HuH-7 (cell line): ENCODE data around the gene DCAF6.

Experiments
- DNase-seq: peaks from one replicate; pipeline ENCODE4 v3.0.0; 2011; ENCODE audit warnings: low spot score

Gene DCAF6

DNA sequence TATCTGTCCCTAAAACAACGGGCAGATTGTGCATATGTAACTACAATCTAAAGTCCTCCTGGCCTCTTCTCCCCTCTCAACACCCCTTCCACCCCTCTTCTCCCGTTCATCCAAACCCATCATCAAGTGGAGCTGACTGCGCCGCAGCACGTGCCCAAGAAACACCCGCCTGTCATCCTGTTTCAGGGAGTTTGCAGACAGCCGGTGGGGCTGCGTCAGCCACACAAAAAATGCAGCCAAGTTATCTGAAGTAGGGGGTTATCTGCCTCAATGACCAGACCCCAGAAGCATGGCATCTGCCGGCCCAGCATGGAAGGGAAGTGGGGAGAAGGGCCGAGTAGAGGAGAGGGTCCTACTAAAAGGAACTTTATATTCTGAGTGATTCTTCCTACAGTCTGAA is 151.2 kb downstream of the DCAF6 start:
- DNase-seq, result no peak

DNA sequence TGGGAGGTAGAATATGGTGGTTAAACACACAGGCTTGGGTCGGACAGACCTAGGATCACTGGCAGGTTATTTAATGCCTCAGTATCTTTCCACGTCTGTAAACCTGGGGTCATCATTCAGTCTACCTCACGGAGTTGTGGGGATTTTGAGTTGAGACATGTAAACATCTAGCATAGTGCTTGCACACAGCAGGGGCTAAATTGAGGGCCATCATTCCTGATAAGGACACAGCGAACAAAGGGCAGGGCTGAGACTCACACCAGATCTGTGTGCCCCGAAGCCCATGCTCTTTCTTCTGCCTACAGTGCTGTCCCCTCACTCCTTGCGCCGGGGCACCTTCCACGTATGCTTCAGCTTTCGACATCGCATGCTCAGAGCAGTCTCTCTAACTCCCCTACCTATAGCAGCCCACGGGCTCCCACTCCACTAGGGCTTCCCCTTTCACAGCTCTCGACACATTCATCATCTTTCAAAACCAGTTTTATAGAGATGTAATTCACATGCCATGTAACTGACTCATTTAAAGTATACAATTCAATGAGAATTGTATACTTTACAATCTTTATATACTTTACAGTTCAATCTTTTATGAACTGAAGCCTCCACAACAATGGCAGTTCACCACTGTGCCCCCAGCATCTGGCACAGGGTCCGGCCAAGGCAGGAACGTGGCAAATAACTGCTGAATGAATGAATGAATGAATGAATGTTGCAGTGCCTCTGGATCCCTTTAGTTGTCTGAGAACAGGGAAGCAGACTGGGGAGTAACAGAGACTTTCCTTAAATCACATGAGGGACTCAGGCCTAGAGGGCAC is 152.2 kb downstream of the DCAF6 start:
- no peak for DNase-seq

GRCh38 chr1:168089326-168089978 is 153.0 kb downstream of the DCAF6 start:
- DNase-seq, result no peak

GRCh38 chr1:168089979-168090337 is 153.5 kb downstream of the DCAF6 start:
- DNase-seq, result no peak

DNA sequence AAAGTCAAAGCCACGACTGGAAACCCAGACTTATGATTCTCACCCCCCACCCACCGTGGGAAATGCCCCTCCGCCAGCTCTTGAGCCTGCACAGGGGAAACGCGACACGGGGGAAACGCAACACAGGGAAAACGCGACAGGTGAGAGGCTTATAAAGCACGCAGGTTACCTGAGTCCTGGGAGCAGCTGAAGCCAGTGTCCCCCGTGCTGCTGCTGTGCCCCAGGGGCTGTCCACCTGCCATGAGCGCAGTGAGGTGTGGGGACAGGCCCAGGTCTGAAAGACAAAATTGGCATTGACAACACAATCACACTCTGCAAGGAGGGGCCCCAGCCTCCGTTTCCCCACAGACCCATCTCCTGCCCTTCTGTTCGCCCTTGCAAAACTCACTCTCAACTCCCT is 153.9 kb downstream of the DCAF6 start:
- no peak for DNase-seq

GRCh38 chr1:168091063-168091462 is 154.6 kb downstream of the DCAF6 start:
- DNase-seq, result no peak

DNA sequence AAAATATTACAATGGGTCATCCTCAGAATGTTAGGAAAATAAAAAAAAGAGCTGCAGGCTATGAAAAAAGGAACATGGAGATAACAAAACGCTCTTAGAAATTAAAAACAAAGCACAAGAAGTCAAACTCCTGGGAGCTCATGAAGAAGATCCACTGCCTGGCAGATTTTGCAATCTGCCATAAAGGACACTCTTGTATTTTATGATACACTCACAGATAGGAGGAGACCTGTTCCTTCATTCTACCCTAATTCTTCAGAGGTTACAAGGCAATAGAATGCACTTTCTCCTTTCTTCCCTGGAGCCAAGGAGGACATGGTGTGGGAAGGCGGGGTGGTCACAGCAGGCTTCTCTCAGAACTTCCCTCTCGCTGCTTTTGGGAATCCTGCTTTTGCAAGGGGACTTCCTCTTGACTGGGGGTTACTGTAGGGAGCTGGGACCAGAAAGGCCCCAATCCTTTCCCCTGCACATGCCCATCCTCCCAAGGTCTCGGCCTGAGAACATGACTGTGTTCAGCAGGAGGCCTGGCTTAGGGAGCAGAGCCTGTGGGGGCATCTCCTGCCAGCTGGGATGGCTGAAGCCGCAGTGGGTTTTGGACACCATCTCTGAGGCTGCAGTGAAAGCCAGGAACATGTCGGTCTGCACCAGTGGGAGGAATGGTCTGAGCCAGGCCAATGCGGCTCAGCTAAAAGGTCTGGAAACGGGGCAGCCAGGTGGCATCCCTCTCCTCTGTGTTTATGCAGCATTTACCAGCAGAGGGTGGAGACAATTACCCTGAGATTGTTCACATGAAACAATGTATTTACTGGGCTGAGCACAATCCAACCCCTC is 155.5 kb downstream of the DCAF6 start:
- no peak for DNase-seq

DNA sequence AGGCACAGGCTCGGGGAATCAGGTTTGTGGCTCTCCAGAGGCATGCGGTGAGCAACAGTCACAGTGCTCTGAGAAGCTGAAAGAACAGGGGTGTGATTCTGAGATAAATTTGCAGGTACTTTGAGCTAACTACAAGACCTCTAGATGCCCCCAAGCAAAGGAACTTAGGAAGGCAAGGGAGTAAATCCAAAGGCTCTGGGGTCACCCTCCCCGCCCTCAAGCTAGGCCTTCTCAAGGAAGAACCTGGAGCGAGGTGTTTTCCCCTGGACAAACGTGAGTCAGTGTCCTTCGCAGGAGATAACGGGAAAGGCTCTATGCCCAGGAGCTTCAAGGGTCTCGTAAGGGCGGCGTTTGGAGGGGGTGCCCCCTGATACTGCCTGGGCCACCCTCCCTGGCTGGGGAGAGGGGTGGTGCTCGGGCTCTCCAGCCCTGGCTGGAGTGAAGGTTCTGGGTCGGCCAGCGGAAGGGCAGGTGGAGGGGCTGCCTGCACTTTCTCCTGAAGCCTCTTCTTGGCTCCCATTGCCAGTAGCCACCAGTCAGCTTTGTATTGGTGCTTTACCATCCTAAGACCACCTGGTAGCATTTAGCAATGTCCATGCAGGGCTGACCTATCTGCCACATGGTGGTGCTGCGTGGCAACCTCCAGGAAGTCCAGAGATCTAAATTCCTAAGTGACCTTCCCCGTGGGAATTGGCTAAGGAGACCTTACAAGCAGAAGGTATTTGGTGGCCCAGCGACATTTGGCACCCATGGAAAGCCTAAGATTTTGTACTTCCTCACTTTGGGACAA is 156.3 kb downstream of the DCAF6 start:
- peak; percentile 61 for DNase-seq

DNA sequence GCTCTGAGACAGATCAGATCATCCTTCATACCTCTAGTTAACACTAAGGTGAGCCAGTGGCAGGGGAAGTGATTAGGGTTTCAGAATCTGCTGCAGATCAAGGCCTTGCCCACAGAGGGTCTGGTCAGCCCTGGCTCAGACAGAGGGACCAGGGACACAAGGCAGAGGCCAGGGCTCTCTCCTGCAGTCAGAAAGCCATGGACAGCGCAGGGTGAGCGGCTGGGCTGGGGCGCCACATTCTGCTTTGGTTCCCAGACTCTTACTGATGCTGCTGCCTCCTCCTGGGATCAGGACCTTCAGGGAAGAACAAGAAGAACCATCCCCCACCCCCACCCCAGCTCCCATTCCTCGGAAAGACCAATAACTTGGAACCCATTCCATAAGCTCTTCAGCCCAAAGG is 157.1 kb downstream of the DCAF6 start:
- DNase-seq, result no peak

DNA sequence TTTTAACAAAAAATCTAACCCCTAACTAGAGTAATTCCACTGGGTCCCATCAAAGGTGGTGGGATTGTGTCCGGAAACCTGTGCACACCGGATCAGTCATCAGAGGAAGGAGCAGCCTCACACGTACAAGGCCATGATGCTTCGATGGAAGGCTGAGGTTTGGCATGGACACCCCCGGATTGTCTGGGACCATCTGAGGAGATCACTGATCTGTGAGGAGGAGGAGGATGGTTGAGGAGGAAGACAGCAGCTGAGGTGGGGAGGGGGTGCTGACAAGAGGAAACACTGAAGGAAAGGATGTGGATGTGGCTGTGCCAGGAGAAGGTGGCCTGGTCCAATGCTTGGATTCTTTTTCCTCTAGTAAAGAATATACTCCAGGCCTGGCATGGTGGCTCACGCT is 159.0 kb downstream of the DCAF6 start:
- DNase-seq, result no peak

DNA sequence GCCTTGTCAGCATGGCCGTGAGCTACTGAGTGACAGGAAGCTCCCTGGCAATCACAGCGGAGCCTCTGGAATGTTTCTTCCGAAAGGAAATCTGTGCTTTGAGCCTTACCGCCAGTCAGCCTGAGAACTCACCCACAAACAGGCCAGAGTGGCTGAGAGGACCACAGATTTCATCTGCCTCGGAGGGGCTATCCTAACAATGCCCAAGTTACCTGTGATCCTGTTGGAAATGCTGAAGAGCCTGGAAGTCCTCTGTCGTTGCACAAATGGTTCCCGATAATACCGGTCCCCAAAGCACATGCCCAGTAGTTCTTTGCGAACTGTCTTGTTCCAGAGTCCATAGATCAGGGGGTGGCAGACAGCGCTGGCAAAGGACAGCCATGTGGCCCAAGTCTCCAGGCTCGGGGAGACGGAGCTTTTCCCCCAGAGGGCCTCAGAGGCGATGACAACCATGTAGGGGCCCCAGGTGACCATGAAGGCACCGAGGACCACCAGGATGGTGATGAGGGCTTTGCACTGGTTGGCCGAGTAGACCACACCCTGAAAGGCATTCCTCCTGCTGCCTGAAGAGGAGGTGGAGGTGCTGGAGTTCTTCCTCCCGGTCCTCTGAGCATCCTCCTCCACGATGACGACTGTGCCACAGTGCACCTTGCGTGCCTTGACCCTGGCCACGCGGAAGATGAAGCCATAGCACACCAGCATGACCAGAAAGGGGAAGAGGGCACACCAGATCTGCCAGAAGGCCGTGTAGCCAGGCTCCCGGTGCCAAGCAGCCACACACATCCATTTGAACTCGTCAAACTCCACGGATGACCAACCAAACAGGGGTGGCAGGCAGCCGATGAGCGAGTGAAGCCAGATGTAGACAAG is 160.0 kb downstream of the DCAF6 start:
- no peak for DNase-seq

DNA sequence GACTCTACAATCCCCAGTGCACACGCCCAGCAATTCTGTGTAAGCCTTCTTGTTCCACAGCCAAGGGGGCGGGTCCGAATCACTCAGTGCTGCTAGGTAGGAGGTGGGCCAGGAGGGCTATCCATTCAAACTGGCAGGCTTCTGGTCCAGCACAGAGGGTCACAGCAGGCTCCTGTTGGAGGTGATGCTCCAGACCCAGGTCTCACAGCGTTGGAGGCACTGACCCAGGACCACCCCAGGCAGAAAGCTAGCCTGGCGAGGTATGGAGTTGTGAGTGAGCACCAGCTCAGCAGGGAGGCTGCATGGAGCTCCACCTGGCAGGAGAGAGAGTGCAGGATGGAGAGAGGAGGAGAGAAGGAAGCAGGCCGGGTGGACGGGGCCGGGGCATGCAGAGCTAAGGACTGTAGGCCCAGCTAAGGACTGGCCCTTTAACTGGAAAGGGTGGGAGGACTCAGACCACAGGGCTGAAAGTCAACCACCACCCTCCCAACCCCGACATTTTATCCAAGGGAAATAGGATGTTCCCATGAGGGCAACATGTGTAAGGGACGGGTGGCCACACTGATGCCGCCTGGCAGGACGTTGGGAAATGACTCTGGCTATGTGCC is 161.5 kb downstream of the DCAF6 start:
- DNase-seq, result no peak

DNA sequence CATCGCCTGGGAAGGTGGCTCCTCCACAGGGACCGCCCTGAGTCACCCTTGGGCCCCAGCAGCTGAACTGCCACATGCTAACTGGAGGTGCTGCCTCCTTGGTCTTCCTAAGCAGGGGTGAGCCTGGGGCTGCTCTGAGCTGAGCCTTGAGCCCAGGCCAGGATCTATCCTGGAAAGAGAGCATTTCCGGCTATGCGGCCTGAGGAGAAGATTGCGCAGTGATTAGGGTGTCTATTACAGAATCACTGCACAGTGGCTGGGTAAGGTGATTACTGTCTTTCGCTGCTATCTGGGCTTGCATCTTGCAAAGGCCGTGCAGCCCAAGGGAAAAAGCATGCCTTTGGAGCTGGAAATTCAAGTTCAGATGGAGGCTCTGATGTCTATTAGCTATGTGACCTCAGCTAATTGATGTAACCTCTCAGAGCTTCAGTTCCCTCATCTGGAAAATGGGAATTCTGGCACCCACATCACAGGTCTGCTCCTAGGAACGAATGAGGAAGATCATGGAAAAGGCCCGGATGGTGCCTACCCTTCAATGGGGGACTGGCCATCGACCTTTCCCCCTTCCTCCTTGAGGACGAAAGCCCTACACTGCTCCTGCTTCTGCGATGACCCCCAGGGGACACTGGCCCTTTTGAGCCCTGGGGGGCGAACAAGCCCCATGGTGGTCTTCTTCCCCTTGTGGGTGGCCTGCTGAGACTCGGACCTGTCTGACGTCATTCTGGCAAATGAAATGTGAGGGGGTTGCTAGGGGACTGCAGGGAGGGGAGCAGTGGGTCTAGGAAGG is 162.2 kb downstream of the DCAF6 start:
- no peak for DNase-seq

- no peak for DNase-seq
Observed at GRCh38 chr1:168099337-168099801, 162.9 kb downstream of the DCAF6 start.

- no peak for DNase-seq
Observed at GRCh38 chr1:168100315-168101002, 164.0 kb downstream of the DCAF6 start.

- no peak for DNase-seq
Observed at GRCh38 chr1:168101336-168101735, 164.9 kb downstream of the DCAF6 start.

DNA sequence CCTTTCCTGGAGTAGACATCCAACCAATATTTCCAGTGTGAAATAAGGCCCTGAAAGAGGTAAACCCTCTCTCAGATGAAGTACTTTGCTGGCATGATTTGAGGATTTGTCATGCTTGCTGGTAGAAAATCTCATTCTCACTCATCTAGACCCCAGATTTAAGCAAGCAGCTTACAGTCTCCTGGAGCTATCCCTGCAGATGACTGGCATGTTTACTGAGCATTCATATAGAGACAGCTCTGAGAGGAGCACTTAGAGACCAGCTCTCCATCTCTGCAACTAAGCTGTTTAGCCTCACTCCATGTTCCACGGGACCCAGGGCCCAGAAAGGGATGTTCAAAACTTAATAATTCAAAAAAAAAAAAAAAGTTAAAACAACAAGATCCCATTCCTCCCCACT is 166.0 kb downstream of the DCAF6 start:
- DNase-seq, result no peak

- DNase-seq, result no peak
Observed at GRCh38 chr1:168104535-168104934, 168.1 kb downstream of the DCAF6 start.

DNA sequence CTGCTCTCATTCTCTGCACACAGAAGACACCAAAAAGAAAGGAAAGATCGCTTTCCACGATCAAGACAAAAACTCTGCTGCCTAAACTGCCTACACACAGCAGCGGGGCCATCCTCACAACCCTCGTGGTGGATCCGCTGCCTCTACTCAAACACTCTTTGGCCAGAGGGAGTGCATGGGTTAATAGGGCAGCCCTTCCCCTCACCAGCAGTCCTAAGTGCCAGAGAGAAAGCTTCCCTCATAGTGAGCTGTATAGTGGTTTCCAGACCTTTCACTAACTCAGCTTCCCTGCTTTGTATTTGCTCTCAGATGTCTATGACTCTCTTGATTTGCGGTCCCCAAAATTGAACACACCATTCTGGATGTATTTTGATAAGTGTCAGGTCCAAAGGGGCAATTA is 169.4 kb downstream of the DCAF6 start:
- DNase-seq, result no peak
